Body of pancreas (tissue), 4 donors: ENCODE measurements around the gene CLVS2.

Experiments
- POLR2A ChIP-seq, 3 donors: fragments of 450-650 bp; IDR thresholded peaks; one replicate each; pipeline ENCODE4 v1.6.1; 2016; ENCODE audit warnings: antibody characterized with exemption in 3 of 3, mild to moderate bottlenecking in 2 of 3
- TF ChIP-seq, protein P1 (sequence below), 7 experiments: fragments of 450-650 bp in 4 of 7; fragments of 200-600 bp in 3 of 7; sonication (generic) in 3 of 7; IDR thresholded peaks; one replicate each; pipeline ENCODE4 v1.5.1; 2016 to 2019; ENCODE audit warnings: antibody characterized with exemption in 7 of 7

DNA sequence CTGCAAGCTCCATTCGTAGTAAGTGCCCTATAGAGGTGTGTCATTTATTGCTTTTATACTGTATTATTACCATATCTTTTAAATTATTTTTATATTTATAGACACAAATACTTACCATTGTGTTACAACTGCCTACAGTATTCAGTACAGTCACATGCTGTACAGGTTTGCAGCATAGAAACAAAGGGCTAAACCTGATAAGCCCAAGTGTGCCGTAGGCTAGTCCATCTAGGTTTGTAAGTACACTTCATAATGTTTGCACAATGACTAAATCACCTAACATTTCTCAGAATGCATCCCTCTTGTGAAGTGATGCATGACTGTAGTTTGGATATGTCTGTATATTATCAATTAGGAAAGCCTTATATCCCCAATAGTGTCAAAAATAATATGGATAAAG, 122.8 kb downstream of the CLVS2 start:
- TF ChIP-seq, protein P1, sequence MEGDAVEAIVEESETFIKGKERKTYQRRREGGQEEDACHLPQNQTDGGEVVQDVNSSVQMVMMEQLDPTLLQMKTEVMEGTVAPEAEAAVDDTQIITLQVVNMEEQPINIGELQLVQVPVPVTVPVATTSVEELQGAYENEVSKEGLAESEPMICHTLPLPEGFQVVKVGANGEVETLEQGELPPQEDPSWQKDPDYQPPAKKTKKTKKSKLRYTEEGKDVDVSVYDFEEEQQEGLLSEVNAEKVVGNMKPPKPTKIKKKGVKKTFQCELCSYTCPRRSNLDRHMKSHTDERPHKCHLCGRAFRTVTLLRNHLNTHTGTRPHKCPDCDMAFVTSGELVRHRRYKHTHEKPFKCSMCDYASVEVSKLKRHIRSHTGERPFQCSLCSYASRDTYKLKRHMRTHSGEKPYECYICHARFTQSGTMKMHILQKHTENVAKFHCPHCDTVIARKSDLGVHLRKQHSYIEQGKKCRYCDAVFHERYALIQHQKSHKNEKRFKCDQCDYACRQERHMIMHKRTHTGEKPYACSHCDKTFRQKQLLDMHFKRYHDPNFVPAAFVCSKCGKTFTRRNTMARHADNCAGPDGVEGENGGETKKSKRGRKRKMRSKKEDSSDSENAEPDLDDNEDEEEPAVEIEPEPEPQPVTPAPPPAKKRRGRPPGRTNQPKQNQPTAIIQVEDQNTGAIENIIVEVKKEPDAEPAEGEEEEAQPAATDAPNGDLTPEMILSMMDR (IDR thresholded peaks at IDR 0.05) = no peak
- TF ChIP-seq POLR2A (IDR thresholded peaks at IDR 0.05) = no peak
